Central memory CD4-positive, alpha-beta T cell (primary cell): ENCODE data around the gene DEAF1.

Experiments
- DNase-seq: peaks from one replicate; pipeline ENCODE4 v3.0.0; 2022

DEAF1 gene

GRCh38 chr11:608791-609251, 86.2 kb downstream of the DEAF1 start:
- no peak for DNase-seq

- DNase-seq = no peak
Observed at GRCh38 chr11:607971-608659, 86.9 kb downstream of the DEAF1 start.

GRCh38 chr11:607020-607780, 87.8 kb downstream of the DEAF1 start:
- no peak for DNase-seq

- DNase-seq = no peak
Observed at GRCh38 chr11:606245-606644, 88.8 kb downstream of the DEAF1 start.

GRCh38 chr11:605286-606129, 89.5 kb downstream of the DEAF1 start:
- no peak for DNase-seq

GRCh38 chr11:603154-603553, 91.9 kb downstream of the DEAF1 start:
- no peak for DNase-seq

GRCh38 chr11:601573-602245, 93.3 kb downstream of the DEAF1 start:
- no peak for DNase-seq

DNA sequence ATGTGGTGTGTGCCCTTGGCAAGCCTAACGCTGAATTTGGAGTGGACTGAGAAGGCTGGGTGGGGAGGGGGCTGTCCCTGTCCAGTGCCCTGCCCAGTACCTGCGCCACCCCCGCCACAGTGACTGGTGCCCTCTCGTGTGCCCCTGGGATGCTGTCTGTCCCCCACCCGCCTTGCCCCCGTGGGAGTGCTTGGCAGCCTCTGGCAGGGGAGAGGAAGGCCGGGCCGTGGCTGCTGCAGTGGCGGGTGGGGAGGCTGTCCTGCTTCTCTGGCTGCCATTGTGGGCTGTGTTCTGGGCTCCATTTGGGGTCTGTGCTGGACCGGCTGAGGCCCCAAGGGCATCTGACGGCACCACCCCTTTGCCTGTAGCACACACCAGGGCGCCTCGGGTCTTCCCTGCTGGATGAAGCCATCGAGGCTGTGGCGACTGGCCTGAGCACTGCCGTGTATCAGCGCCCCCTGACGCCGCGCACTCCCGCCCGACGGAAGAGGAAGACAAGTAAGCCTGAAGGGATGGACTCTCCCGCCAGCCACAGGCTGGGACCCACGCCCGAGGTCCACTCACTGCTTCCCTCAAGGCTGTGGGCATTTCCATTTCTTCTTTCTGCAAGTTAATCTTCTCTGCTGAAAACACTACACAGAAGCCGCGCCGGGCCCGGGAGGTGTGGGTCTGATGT, 96.9 kb downstream of the DEAF1 start:
- DNase-seq = no peak

DNA sequence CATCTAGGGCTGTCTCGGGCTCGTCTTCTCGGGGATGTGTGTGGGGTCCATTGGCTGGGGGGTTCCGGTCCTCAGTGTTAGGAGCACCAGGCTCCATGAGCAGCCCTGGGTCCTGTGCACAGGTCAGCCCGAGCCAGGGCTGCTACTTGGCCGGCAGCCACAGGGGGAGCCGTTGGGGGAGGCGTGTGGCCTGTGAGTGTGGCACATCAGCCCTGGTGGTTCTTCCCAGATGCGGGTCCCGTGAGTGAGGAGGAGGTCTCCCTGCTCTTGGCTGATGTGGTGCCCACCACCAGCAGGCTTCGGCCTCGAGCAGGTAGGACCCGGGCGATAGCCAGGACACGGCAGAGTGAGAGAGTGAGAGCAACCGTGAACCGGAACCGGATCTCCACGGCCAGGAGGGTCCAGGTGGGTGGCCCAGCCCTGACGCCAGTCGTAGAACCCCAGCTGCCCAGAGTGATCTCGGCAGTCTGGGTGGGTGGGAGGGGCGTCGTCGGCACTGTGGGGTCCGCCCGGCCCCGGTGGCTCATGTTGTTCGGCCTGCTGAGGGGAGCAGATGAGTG, 97.8 kb downstream of the DEAF1 start:
- DNase-seq = no peak

GRCh38 chr11:596374-596773, 98.6 kb downstream of the DEAF1 start:
- no peak for DNase-seq

- no peak for DNase-seq
Observed at GRCh38 chr11:595400-595799, 99.6 kb downstream of the DEAF1 start.
